HG03064 (cell line): Measurements from ENCODE around the gene CELSR2.

Experiments used
- ATAC-seq: cut with Tn5 transposase; IDR thresholded peaks from one replicate; pipeline ENCODE4 v1.9.1; 2021; ENCODE audit warnings: low read depth; ENCODE audit not compliant: unreplicated experiment

Gene CELSR2

DNA sequence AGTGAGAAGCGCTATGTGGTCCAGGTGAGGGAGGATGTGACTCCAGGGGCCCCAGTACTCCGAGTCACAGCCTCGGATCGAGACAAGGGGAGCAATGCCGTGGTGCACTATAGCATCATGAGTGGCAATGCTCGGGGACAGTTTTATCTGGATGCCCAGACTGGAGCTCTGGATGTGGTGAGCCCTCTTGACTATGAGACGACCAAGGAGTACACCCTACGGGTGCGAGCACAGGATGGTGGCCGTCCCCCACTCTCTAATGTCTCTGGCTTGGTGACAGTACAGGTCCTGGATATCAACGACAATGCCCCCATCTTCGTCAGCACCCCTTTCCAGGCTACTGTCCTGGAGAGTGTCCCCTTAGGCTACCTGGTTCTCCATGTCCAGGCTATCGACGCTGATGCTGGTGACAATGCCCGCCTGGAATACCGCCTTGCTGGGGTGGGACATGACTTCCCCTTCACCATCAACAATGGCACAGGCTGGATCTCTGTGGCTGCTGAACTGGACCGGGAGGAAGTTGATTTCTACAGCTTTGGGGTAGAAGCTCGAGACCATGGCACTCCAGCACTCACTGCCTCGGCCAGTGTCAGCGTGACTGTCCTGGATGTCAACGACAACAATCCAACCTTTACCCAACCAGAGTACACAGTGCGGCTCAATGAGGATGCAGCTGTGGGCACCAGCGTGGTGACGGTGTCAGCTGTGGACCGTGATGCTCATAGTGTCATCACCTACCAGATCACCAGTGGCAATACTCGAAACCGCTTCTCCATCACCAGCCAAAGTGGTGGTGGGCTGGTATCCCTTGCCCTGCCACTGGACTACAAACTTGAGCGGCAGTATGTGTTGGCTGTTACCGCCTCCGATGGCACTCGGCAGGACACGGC is 2.2 kb downstream of the CELSR2 start:
- no peak for ATAC-seq

DNA sequence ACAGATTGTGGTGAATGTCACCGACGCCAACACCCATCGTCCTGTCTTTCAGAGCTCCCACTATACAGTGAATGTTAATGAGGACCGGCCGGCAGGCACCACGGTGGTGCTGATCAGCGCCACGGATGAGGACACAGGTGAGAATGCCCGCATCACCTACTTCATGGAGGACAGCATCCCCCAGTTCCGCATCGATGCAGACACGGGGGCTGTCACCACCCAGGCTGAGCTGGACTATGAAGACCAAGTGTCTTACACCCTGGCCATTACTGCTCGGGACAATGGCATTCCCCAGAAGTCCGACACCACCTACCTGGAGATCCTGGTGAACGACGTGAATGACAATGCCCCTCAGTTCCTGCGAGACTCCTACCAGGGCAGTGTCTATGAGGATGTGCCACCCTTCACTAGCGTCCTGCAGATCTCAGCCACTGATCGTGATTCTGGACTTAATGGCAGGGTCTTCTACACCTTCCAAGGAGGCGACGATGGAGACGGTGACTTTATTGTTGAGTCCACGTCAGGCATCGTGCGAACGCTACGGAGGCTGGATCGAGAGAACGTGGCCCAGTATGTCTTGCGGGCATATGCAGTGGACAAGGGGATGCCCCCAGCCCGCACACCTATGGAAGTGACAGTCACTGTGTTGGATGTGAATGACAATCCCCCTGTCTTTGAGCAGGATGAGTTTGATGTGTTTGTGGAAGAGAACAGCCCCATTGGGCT is 3.0 kb downstream of the CELSR2 start:
- no peak for ATAC-seq

DNA sequence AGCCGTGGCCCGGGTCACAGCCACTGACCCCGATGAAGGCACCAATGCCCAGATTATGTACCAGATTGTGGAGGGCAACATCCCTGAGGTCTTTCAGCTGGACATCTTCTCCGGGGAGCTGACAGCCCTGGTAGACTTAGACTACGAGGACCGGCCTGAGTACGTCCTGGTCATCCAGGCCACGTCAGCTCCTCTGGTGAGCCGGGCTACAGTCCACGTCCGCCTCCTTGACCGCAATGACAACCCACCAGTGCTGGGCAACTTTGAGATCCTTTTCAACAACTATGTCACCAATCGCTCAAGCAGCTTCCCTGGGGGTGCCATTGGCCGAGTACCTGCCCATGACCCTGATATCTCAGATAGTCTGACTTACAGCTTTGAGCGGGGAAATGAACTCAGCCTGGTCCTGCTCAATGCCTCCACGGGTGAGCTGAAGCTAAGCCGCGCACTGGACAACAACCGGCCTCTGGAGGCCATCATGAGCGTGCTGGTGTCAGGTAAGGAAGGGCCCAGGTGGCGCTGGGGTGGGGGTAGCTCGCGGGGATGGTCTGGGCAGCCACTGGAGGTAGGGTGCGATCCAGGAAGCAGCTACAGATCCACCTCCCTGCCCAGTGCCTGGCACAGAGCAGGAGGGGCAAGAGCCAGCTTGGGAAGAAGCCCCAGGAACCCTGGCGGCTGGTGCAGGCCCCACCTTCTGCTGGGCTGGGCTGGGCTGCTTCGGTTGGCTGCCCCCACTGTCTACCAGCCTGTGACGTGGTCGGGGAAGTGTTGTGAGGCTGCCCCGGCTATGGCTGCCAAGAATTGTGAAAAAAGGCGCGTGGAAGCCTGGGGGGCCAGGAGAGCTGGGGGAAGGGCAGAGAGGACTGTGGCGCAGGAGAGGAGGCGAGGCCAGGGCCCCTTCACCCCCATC is 3.8 kb downstream of the CELSR2 start:
- no peak for ATAC-seq

DNA sequence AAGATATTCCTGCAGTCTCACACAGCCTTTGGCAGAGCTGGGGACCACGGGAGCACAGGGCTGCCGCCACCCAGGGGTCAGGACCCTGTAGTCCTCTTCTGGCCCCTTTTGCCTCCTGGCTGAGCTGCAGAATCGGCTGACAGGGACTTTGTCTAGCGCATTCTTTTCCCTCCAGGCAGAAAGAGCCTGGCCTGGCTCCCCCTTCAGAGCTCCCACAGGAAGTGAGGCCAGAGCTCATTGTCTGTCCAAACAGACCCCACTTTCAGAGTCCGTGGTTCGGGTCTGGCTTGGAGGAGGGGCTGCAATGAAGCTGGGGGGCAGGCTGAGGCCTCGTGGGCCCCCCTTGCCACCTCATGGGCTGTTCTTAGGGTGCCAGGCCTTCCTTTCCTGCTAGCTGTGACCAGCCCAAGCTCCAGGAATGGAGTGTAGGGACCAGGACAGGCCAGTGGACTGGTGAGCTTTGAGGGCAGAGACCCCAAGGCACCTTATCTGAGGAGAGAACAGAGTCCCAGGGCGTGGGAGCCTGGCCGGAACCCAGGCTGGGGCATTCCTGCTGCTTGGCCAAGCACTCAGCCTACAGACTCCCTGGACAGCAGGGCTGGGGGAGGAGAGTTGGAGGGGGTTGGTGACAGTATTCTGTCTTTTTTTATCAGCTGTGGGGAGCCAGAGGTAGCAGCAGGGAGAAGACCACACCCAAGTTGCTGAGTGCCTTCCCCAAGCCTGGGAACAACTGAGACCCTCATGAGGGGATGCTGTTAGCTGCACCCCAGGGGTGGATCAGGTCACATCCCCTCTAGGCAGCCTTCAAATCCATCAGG is 4.7 kb downstream of the CELSR2 start:
- no peak for ATAC-seq

DNA sequence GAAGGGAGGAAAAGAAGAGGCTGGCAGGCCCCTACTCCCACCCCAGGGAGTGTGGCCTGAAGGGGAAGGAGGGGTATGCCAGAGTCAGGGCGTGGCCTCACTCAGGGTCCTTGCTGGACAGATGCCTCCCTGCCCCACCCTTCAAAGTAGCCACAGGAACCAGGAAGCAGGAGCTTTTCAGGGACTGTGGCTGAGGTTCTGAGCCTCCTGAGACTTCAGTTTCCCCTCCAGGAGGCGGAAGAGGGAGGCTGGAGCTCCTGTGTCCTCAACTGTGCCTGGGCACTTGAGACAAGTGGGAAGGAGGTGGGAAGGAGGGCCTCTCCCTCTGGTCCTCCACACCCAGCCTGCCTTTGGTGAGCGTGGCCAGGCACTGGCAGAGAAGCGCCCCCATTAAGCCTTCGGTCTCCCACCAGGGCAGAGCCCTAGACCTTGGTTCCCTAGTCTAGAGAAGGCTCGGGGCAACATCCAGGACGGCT is 5.3 kb downstream of the CELSR2 start:
- ATAC-seq, result no peak

DNA sequence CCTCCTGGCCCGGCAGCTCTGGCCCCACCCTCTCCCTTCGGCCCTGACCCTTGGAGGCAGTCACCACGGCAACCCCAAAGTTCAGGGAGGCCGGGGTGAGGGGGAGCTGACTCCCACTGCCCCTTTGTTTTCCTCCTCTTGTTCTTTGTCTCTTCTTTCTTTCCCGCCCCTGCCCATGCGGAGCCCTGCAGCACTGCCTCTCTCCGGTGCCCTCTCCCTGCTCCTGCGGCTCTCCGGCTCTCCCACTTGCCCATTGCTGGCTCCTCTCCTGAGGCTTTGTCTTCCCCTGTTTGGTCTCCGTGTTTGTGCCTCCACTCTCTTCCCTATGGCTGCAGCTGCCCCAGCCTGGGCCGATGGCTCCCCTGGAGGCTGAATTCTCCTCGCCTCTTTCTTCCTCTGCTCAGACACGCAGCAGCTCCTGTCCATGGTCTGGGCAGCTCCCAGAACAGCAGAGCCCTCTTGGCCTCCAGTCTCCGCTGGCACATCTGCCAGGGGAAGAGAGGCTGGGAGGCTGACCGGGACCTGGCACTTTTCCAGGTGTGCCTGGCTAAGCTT is 5.8 kb downstream of the CELSR2 start:
- no peak for ATAC-seq

DNA sequence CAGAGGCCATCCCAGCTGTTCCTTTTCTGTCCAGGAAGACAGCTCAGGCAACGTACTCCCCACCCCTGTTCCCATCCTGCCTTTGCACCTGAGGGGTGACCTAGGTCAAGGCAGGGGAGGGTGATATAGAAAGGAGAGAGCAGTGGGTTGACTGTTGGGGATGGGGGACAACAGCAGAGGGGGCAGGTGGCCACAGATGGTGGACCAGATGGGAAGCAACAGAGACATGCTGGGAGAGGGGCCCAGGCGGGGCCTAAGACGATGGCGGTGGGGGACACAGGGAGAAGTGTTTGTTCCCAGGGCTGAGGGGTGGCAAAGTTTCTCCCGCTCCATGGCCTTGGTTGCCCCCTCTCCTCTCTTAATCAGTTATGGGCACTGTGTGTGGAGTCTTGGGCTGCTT is 6.3 kb downstream of the CELSR2 start:
- no peak for ATAC-seq

DNA sequence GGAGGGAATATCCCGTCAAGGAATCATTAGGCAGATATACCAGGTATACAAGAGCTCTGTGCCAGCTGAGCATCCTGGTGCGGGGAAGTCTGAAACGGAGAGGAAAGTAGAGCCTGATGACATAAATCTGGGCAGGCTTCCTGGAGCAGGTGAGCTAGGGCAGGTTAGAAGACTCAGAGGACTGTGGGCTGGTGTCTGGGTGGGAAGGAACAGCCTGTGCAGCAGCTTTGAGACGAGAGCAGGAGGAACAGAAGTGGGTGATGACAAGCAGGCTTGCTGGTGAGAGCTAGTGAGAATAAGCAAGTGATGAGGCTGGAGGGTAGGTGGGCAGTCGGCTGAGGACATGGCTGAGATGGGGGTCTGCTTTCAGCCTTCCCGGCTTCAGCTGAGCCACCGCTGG is 6.7 kb downstream of the CELSR2 start:
- ATAC-seq, result no peak

DNA sequence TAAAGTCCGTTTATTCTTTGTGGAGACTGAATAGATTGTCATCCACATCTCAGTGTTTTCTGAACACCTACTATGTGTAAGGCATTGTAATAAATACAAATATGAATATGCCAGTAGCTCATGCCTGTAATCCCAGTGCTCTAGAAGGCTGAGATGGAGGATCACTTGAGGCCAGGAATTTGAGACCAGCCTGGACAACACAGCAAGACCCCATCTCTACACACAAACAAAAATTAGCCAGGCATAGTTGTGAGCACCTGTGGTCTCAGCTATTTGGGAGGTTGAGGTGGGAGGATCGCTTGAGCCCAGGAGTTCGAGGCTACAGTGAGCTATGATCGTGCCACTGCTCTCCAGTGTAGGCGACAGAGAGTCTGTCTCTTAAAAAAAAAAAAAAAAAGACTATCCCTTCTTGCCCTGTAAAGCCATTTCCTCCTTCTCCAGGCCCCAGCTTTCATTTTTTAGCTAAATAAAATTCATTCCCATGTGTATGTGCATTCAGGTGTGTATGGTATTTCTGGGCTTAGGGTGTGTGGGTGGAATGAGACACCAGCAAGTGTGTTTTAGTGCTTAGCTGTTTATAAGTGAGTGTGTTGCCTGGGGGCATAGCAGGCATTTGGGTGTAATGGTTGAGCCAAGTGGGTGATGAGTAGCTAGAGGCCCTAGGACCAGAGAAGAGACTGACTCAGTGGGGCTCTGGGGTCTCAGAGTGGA is 7.8 kb downstream of the CELSR2 start:
- ATAC-seq, result no peak

DNA sequence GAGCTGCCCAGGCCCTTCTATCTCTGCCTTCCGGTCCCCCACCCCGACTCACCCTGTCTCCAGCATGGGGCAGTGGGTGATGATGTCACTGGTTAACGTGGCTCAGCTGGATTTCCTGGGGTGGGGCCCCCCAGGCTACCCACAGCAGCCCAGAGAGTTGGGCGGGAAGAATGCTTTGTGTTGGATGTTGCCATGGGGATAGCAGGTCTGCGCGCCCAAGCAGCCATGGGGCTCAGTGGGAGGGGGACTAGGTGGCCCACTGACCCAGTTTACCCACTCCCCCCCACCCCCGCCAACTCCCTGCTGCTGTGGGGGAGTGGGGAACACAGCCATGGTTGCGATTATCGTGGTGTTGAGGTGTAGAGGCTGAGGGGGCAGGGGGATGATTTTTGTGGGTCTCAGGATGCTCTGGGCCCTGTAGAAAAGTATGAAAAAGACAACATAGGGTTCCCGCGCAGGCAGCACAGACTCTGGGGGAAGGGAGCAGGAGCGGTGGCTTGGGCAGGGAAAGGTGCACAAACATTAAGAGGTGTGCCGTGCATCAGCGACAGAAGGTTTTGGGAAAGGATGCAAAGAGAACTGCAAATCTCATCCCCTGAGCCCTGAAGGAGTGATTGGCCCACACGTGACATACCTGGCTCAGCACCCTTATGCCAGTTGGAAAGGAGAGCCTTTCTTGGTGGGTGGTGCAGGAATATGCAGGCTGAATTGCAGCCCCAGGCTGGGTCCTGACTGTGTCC is 8.5 kb downstream of the CELSR2 start:
- ATAC-seq, result no peak

DNA sequence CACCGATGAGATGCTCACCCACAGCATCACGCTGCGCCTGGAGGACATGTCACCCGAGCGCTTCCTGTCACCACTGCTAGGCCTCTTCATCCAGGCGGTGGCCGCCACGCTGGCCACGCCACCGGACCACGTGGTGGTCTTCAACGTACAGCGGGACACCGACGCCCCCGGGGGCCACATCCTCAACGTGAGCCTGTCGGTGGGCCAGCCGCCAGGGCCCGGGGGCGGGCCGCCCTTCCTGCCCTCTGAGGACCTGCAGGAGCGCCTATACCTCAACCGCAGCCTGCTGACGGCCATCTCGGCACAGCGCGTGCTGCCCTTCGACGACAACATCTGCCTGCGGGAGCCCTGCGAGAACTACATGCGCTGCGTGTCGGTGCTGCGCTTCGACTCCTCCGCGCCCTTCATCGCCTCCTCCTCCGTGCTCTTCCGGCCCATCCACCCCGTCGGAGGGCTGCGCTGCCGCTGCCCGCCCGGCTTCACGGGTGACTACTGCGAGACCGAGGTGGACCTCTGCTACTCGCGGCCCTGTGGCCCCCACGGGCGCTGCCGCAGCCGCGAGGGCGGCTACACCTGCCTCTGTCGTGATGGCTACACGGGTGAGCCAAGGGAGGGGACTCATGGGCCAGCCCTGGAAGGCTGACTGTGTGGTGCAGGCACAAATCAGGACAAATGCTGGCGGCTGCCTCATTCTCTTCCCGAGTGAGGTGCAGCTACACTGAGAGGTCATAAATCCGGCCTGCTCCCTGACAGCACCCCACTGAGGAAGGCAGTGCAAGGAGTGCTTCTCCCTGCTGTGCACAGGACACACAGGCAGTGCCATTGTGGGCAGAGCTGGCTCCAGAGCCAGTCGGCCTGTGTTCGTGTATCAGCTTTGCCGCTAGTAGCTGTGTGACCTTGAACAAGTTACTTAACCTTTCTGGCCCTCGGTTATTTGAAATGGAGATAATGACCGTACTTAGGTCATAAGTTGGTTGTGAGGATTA is 9.4 kb downstream of the CELSR2 start:
- ATAC-seq, result no peak

DNA sequence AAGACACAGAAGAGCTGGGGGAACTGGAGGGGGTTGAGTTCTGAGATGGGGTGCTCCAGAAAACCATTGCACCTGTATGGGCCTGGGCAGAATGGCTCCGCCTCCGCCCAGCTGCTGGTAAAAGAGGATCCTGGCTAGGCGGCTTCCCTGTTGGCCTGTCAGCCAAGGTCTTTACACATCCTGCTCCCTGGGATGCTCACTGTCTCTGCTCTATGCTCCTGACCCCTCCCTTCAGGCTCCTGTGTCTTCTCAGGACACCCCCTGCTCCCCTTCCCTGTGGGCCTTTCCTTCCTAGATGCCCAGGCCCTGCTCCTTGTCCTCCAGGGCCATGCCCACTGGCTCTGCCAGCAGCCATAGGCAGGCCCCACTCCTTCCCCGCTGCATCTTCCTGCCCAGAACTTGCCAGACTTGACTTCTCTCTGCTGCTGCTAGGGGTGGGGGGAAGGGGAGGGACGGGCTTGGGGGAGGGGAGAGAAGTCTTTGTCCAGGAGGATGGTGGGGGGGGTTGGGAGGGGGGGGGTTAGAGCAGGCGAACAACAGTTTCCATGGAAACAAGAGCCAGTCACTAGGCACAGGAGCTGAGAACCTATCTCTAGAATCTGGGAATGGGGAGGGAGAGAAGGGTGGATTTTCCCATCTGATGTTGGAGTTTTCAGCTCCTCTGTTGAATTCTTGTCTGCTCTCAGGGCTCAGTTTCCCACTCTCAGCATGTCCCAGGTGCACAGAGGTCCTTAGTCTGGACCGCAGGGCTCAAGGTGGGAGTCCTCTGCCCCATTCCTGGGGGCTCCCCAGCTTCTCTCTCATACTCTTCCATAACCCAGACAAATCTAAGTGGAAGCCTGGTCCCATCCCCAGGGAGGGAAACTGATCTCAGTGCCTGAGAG is 10.6 kb downstream of the CELSR2 start:
- no peak for ATAC-seq

DNA sequence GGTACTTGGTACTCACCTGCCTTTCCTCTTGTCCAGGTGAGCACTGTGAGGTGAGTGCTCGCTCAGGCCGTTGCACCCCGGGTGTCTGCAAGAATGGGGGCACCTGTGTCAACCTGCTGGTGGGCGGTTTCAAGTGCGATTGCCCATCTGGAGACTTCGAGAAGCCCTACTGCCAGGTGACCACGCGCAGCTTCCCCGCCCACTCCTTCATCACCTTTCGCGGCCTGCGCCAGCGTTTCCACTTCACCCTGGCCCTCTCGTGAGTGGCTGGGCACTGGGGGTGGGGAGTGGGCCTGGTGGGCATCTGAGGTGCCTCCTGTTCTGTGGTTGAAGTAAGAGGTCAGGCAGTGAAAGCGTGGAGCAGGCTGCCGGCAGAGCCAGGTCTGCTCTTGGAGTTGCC is 11.7 kb downstream of the CELSR2 start:
- no peak for ATAC-seq

DNA sequence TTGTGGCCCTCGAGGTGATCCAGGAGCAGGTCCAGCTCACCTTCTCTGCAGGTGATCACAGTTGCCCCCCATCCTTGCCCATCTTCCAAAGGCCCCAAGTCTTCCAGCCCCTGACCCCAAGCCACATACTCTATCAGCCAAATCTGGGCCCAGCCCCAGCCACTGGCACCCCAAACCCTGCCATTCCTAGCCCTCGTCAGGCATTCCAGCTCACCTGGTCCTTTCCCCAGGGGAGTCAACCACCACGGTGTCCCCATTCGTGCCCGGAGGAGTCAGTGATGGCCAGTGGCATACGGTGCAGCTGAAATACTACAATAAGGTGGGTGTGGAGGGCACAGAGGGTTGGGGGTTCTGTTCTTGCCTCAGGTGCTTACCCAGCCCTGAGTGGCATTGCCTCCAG is 12.2 kb downstream of the CELSR2 start:
- ATAC-seq, result no peak

DNA sequence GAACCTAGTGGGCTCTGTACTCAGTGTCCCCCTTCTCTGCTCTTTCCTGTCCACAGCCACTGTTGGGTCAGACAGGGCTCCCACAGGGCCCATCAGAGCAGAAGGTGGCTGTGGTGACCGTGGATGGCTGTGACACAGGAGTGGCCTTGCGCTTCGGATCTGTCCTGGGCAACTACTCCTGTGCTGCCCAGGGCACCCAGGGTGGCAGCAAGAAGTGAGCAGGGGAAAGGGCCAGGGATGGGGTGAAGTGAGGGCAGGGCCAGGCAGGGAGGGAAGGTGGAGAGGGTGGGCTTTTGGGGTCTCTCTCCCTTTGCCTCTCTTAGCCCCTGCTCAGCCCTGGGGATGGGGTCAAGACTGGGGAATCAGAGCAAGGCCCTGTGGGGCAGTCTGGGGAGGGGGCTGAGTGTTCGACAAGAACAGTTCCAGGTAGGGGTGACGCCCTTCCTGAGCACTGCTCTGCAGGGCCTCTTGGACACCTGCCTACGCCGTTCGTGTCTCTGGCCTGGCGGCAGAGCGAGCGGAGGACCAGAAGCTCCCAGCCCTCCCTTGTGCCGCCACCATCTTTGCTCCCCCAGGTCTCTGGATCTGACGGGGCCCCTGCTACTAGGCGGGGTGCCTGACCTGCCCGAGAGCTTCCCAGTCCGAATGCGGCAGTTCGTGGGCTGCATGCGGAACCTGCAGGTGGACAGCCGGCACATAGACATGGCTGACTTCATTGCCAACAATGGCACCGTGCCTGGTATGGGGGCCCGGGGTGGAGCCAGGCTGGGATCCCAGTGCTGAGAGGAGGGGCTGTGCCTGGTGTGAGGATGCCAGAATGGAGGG is 13.1 kb downstream of the CELSR2 start:
- ATAC-seq, result no peak
